Suprapubic skin (tissue), 3 donors: ENCODE measurements around the gene ASIC2.

Source experiments
- POLR2A ChIP-seq, 2 donors: fragments of 450-650 bp; IDR thresholded peaks; one replicate each; pipeline ENCODE4 v1.6.1; 2017; ENCODE audit warnings: antibody characterized with exemption in 2 of 2, mild to moderate bottlenecking in 2 of 2, moderate library complexity in 2 of 2
- TF ChIP-seq, protein P1 (sequence below), 2 donors: fragments of 200-600 bp in 1 of 2; fragments of 450-650 bp in 1 of 2; sonication (generic) in 1 of 2; IDR thresholded peaks; one replicate each; pipeline ENCODE4 v1.5.1; 2016 to 2019; ENCODE audit warnings: antibody characterized with exemption in 2 of 2, mild to moderate bottlenecking in 1 of 2, moderate library complexity in 1 of 2

DNA sequence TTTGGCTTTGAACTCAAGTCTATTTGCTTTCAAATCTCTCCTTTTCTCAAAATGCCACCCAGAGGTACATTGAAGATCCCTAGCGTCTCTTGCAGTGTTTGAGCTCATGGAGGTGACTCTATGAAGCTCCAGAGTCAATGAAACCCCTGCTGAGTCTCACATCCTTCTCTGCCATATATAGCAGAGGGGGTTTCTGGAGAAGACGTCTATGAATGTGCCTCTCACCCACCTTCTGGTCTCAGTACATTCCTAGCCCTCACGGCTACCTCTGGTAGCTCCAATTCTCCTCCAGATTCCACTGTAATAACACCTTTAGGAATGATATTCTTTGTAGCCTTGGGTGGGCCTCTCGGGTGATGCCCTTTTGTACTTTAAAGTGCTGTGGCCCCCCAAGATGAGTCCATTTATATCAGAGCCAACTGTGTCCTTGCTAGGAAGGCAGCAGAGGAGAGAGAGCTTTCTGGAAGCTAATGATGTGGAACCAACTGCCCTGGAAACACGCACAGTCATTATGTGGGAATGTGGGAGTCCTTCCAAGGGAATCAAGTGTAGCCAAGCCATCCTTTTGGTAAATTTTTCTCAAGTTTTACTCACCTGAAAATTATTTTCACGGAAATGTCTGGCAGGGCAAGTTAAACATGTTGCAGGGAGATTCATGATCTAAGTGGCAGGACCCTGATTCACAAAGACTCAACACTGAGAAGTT is 123.4 kb downstream of the ASIC2 start:
- TF ChIP-seq POLR2A (IDR thresholded peaks at IDR 0.05) = no peak
- TF ChIP-seq, protein P1, sequence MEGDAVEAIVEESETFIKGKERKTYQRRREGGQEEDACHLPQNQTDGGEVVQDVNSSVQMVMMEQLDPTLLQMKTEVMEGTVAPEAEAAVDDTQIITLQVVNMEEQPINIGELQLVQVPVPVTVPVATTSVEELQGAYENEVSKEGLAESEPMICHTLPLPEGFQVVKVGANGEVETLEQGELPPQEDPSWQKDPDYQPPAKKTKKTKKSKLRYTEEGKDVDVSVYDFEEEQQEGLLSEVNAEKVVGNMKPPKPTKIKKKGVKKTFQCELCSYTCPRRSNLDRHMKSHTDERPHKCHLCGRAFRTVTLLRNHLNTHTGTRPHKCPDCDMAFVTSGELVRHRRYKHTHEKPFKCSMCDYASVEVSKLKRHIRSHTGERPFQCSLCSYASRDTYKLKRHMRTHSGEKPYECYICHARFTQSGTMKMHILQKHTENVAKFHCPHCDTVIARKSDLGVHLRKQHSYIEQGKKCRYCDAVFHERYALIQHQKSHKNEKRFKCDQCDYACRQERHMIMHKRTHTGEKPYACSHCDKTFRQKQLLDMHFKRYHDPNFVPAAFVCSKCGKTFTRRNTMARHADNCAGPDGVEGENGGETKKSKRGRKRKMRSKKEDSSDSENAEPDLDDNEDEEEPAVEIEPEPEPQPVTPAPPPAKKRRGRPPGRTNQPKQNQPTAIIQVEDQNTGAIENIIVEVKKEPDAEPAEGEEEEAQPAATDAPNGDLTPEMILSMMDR (IDR thresholded peaks at IDR 0.05) = no peak
